ENCODE results near the gene OPHN1. TPM values are rescaled to one million over a fixed set of nuclear protein-coding genes. Genes with fewer than 3 reads are reported as not detected.
A peak's percentile ranks its signal among the peaks of the same experiment; 100 is the strongest.

The OPHN1 gene
- total and polyA plus RNA-seq, 2 of the 13 experiments (the other 11 are each of a cell fraction or from before 2014, with no cell fraction given): 1.6 to 1.7 TPM

DNA sequence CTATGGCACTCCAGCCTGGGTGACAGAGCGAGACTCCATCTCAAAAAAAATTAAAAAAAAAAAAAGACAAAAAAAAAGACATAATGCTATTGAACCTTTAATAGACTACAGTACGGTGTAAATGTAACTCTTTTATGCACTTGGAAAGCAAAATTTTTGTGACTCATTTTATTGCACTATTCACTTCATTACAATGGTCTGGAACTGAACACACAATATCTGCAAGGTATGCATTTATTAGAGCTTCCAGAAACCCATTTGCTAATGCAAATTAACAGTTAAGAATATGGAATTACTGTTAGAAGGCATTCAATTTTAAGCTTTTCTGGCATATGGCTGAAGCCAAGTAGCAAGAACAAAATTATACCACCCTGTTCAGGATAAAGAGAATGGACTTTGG lies 176.3 kb downstream of the OPHN1 start:
- no peaks in the 10 kb centered on the region for H4K20me1 ChIP-seq (ENCODE audit: insufficient read depth, low read length)
- no peak for FAIRE-seq

DNA sequence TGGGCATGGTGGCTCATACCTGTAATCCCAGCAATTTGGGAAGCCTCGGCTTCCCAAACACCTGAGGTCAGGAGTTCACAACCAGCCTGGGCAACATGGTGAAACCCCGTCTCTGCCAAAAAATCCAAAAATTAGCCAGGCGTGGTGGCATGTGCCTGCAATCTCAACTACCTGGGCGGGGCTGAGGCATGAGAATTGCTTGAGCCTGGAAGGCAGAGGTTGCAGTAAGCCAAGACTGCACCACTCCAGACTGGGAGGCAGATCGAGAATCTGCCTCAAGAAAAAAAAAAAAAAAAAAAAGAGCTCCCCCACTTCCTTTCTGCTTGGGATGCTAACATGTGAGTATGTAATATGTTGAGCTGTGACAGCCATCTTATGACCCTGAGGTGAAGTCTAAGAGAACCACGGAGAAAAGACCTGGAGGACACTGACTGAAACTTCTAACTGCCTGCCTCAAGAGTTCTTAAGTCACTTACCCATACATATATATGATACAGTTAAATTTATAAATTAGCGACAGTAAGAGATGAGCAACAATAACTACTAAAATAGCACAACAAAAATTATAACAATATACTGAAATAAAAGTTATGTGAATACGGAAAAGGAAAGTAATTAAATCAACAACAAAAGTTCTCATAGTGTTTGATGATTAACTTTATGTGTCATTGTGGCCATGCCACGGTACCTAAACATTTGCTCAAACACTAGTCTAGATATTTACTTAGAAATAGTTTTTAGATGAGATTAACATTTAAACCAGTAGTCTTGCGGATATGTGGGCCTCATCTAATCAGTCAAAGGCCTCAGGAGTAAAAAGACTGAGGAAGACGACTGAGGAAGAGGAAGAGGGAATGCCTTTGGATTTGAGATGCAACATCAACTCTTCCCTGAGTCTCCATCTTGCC lies 178.3 kb downstream of the OPHN1 start:
- BruUV-seq (replicated peaks): no TSS peak
- in situ Hi-C loops (cut with HindIII; ENCODE audit: extremely low pct_ligation_motif_present, low pct_unique_long_range_greater_than_20kb): no loop called here
- Histone ChIP-seq H3K4me1 (ENCODE audit: insufficient read depth, low read length) (peaks cover 9% of the 10 kb centered on the region; the same call in 1 of the 2 replicates), H4K20me1 (ENCODE audit: insufficient read depth, low read length) (no peaks in the 10 kb centered on the region), H3K4me2 (ENCODE audit: low read depth, low read length) (no peak overlapping the region), H3K27ac (ENCODE audit: extremely low read length, insufficient read depth, low read length) (no peak overlapping the region), H3K9me3 (ENCODE audit: low read length) (no peaks in the 10 kb centered on the region), H2AFZ (ENCODE audit: low read length) (no peak overlapping the region), H3K79me2 (ENCODE audit: insufficient read depth, low read length) (no peaks in the 10 kb centered on the region), H3K4me3 (replicated peaks in 1 of 3; ENCODE audit: insufficient read depth in 1 of 3, low read depth in 2 of 3, low read length in 3 of 3) (no peak overlapping the region), H3K27me3 (ENCODE audit: control insufficient read depth in 1 of 2, insufficient read depth in 2 of 2, low read length in 2 of 2) (no peaks in the 10 kb centered on the region), H3K36me3 (replicated peaks in 1 of 2; ENCODE audit: control insufficient read depth in 1 of 2, insufficient read depth in 2 of 2, low read length in 2 of 2) (no peaks in the 10 kb centered on the region), H3K9ac (ENCODE audit: insufficient read depth, low read depth, low read length) (no peak overlapping the region)
- DNase-seq (ENCODE audit: low spot score): no peak
- no peak for TF ChIP-seq RFXANK (CRISPR knock-in tag; IDR thresholded peaks at IDR 0.05)
- no peak for TF ChIP-seq MAFF (IDR thresholded peaks at IDR 0.05; ENCODE audit: low read depth, low read length)
- no peak for FAIRE-seq
- intact Hi-C loops (cut with micrococcal nuclease; ENCODE audit: unreplicated experiment): no loop called here
- WGBS (ENCODE audit: low lambda C conversion rate): 66% methylated on average over 10 of the region's 11 CpGs
- POLR2A ChIA-PET: no interaction called here
- no peak for ATAC-seq
- CTCF ChIA-PET (ENCODE audit: low intra/inter-chr PET ratio, low total read pairs): no interaction called here

More for the DNA sequence above, 176.3 kb downstream of the OPHN1 start:
- intact Hi-C loops (cut with micrococcal nuclease; ENCODE audit: unreplicated experiment): no loop called here
- 100% methylated on average over 2 of the region's 2 CpGs for WGBS (ENCODE audit: low lambda C conversion rate)
- POLR2A ChIA-PET: interaction anchor here (0.6 kb wide), 1 partner anchor 572 kb away, joined by 3 read pairs; the partner anchor contains the start of gene EFNB1
- Histone ChIP-seq H2AFZ (ENCODE audit: low read length) (no peak overlapping the region), H3K27me3 (ENCODE audit: control insufficient read depth in 1 of 2, insufficient read depth in 2 of 2, low read length in 2 of 2) (no peaks in the 10 kb centered on the region), H3K4me2 (ENCODE audit: low read depth, low read length) (no peak overlapping the region), H3K4me3 (replicated peaks in 1 of 3; ENCODE audit: insufficient read depth in 1 of 3, low read depth in 2 of 3, low read length in 3 of 3) (no peak overlapping the region), H3K79me2 (ENCODE audit: insufficient read depth, low read length) (no peaks in the 10 kb centered on the region), H3K9me3 (ENCODE audit: low read length) (no peaks in the 10 kb centered on the region), H3K27ac (ENCODE audit: extremely low read length, insufficient read depth, low read length) (no peak overlapping the region), H3K4me1 (ENCODE audit: insufficient read depth, low read length) (peaks cover 9% of the 10 kb centered on the region; the same call in 1 of the 2 replicates), H3K36me3 (replicated peaks in 1 of 2; ENCODE audit: control insufficient read depth in 1 of 2, insufficient read depth in 2 of 2, low read length in 2 of 2) (no peaks in the 10 kb centered on the region), H3K9ac (ENCODE audit: insufficient read depth, low read depth, low read length) (no peak overlapping the region)
- no peak for ATAC-seq
- in situ Hi-C loops (cut with HindIII; ENCODE audit: extremely low pct_ligation_motif_present, low pct_unique_long_range_greater_than_20kb): no loop called here
- no peak for DNase-seq (ENCODE audit: low spot score)
- no TSS peak for BruUV-seq (replicated peaks)
- TF ChIP-seq ATF7-NPFF (CRISPR knock-in tag; IDR thresholded peaks at IDR 0.05; ENCODE audit: low read depth) (no peak), MAFK (conservative IDR thresholded peaks at IDR 0.05 in 1 of 2, IDR thresholded peaks at IDR 0.05 in 1 of 2; ENCODE audit: low read length in 2 of 2) (peak; percentile 21 to 54; a peak in 3 of 4 replicates), MAFF (IDR thresholded peaks at IDR 0.05; ENCODE audit: low read depth, low read length) (peak; percentile 29; the same call in 1 of the 2 replicates)
- CTCF ChIA-PET (ENCODE audit: low intra/inter-chr PET ratio, low total read pairs): no interaction called here

Measured in HepG2 (cell line).